ENCODE results near the gene PRUNE2.
"Not testable (repeated sequence)": the region's sequence is repeated elsewhere in the genome, so short reads cannot be mapped to it uniquely, and the experiment has no call there.

The PRUNE2 gene, protein sequence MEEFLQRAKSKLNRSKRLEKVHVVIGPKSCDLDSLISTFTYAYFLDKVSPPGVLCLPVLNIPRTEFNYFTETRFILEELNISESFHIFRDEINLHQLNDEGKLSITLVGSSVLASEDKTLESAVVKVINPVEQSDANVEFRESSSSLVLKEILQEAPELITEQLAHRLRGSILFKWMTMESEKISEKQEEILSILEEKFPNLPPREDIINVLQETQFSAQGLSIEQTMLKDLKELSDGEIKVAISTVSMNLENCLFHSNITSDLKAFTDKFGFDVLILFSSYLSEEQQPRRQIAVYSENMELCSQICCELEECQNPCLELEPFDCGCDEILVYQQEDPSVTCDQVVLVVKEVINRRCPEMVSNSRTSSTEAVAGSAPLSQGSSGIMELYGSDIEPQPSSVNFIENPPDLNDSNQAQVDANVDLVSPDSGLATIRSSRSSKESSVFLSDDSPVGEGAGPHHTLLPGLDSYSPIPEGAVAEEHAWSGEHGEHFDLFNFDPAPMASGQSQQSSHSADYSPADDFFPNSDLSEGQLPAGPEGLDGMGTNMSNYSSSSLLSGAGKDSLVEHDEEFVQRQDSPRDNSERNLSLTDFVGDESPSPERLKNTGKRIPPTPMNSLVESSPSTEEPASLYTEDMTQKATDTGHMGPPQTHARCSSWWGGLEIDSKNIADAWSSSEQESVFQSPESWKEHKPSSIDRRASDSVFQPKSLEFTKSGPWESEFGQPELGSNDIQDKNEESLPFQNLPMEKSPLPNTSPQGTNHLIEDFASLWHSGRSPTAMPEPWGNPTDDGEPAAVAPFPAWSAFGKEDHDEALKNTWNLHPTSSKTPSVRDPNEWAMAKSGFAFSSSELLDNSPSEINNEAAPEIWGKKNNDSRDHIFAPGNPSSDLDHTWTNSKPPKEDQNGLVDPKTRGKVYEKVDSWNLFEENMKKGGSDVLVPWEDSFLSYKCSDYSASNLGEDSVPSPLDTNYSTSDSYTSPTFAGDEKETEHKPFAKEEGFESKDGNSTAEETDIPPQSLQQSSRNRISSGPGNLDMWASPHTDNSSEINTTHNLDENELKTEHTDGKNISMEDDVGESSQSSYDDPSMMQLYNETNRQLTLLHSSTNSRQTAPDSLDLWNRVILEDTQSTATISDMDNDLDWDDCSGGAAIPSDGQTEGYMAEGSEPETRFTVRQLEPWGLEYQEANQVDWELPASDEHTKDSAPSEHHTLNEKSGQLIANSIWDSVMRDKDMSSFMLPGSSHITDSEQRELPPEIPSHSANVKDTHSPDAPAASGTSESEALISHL (N-terminal part only)

DNA sequence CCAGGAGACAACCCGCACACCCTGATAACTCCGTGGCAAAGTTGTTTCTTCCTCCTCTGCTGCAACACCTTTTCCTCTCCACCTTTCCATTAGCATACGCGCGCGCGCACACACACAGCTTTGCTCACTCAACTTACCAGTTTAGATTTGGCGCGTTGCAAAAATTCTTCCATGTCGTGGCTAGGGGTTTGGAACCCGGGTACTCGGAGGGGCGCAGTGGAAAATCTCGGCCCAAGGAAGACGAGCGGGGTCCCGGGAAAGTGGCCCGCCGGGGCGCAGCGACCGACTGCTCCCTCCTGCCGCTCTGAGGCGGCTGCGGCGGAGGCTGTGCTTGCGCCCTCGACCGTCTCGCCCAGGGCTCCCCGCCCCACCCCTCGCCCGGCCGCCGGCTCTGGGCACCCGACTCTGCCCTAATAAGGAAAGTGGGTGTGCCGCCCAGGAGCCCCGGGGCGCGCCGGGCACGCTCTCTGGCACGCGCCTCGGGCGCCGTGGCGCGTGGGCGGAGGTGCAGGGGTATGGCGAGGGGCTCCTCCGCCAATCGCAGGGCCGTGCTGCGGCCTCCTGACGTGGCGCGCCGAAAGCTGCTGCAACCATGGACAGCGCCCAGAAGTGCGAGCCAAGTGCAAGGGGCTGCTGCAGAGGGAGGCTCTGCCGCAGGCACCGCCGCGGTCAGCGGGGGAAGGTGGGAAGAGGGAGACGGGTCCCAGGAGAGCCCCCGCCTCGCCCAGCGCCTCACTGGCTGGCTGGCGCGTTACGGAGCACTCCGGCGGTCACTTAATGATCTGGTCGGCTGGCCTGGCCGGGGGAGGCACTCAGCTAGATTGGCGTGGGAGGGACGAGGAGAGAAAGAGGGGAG, at the start of gene PRUNE2:
PRUNE2 (minus strand) TSS at position 324 of the 856 bp plus-strand sequence; CDS start at position 173, 151 bp downstream.
- peak in 51 of 58 donors; percentile 6 to 84 (median 54) for DNase-seq

GRCh38 chr9:76955406-76955805, 49.5 kb upstream of the PRUNE2 start:
- not testable (repeated sequence) for DNase-seq

- no peak for DNase-seq
Measured at GRCh38 chr9:76949865-76950264, 44.0 kb upstream of the PRUNE2 start.

DNA sequence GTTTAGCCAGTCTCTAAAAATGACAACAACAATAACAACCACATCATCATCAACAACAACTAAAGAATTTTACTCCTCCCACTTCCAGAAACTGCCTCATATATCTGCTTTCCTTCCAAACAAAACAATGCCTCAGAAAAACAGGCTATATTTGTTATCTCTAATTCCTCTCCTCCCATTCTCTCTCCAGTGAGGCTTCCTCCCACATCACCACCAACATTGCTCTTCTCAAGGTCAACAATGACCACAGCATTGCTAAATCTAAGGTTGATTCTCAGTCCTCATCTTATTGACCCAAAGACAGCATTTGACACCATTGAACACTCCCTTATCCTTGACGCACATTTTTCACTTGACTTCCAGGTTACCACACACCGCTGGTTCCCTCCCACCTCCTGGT, 38.1 kb upstream of the PRUNE2 start:
- DNase-seq = no peak

GRCh38 chr9:76943054-76943453, 37.1 kb upstream of the PRUNE2 start:
- DNase-seq = no peak

GRCh38 chr9:76932757-76933156, 26.8 kb upstream of the PRUNE2 start:
- no peak for DNase-seq

GRCh38 chr9:76932265-76932664, 26.4 kb upstream of the PRUNE2 start:
- DNase-seq = no peak

GRCh38 chr9:76927540-76928240, 21.8 kb upstream of the PRUNE2 start:
- DNase-seq = no peak

GRCh38 chr9:76926846-76927245, 20.9 kb upstream of the PRUNE2 start:
- DNase-seq = no peak

GRCh38 chr9:76926324-76926741, 20.4 kb upstream of the PRUNE2 start:
- DNase-seq = no peak

DNA sequence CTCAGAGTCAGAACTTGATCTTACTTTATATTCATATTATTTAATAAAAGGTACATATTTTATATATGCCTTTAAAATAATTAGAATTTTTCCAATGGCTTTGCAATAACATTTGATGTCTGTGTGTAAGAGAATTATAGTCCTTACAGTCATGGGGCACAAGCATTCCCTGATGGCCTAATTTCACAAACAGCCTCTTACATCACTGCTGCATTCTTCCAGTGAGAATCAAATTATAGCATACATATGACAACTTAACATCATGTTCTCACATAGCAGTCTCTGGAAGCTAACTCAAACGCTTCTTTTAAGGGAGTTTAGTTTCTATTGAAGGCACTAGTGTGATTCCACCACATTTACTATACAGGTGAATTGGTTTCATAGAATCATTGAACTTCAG, 15.3 kb upstream of the PRUNE2 start:
- no peak for DNase-seq

DNA sequence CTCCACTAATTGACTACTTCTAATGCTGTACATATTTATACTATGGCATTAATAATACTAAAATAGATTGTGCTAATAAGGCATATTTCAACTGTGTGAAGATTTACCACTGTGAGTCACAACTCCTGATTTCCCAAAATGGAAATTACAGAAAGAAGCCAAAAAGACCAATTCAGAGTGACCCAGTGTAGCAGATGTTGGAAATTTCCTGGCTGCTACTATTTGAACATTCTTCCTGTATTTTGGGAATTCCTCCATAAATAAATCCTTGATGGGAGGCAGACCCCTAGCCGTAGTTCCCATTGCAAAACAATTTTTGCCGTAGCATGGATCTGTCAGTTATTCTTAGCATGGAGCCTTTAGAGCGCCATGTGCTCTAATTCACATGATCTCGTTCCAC, 11.4 kb upstream of the PRUNE2 start:
- DNase-seq = no peak

DNA sequence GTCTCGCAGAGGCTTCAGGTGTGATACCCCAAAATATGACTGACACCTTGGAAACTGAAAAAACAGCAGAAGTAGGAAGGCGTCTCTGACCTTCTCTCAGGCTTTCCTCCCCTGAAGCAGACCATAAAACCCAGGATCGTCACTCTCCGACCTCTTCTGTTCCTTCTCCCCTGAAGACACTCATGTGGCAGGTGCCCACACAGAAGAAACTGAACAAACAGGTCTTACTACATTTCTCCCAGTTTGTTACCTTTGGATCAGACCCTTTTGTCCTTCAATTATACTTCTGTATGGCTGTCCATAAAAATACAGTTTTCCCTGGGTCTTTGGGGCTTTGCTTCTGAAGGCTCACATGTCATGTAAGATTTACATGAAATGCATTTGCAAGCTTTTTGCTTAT, 10.3 kb upstream of the PRUNE2 start:
- DNase-seq = no peak

DNA sequence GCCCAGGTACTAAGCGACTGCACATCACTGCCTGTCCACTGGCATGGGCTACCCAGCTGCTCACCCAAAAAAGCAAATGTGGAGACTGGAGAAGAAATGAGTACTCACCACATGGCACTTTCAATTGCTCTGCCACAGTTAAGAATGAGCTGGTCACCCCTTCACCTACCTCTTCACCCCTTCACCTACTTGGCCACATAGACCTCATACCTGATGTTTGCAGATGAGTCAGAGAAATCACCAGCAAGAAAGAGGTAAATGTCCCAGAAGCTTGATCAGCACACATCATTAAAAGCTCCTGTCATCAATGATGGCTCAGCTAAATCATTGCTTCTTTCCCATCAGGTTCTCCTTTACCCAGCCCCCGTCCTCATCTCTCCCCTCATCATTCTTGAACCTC, 7.6 kb upstream of the PRUNE2 start:
- DNase-seq = no peak

DNA sequence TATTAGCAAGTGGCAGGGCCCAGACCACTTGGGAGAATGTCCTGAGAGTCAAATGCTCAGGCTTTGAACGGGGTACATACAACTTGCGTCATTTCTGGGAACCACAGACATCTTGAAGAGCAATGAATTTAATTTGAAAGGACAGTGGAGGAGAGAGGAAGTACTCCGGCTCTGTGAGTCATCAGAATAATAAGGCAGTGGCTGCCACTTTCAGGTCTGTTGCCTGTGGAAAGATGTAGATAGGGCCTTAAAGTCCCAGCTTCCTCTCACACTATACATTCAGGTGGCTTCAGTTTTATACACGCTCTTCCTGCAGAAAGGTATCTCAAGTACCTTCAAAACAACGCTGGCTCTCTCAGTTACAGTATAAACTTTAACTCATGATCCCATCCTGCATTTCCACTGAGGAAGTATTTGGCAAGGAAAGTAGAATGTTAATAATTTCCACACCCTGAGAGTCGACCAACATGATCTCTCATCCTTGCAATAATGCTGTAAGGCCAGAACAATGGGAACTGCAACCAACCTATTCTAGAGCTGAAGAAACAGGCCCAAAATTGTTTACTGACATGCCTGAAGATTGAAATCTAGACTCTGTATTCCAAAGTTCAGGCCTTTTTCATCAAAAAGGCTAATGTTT, 6.8 kb upstream of the PRUNE2 start:
- no peak for DNase-seq

GRCh38 chr9:76911971-76912370, 6.1 kb upstream of the PRUNE2 start:
- no peak for DNase-seq

DNA sequence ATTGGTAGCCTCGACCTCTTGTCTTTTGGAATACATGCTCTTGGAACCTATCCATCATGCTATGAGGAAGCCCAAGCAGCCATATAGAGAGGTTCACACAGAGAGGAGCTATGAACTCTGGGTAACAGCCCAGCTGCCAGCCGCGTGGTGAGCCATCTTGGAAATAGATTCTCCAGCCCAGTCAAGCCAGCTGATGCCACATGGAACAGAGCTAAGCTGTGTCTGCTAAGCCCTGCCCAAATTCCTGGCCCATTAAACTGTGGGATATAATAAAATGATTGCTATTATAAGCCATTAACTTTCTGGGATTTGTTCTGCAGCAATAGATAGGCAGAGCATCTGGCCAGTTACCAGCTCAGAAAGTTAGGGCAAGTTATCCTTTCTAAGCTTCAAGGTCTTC, 4.9 kb upstream of the PRUNE2 start:
- no peak for DNase-seq

GRCh38 chr9:76906647-76906975, 697 bp upstream of the PRUNE2 start:
- no peak for DNase-seq

DNA sequence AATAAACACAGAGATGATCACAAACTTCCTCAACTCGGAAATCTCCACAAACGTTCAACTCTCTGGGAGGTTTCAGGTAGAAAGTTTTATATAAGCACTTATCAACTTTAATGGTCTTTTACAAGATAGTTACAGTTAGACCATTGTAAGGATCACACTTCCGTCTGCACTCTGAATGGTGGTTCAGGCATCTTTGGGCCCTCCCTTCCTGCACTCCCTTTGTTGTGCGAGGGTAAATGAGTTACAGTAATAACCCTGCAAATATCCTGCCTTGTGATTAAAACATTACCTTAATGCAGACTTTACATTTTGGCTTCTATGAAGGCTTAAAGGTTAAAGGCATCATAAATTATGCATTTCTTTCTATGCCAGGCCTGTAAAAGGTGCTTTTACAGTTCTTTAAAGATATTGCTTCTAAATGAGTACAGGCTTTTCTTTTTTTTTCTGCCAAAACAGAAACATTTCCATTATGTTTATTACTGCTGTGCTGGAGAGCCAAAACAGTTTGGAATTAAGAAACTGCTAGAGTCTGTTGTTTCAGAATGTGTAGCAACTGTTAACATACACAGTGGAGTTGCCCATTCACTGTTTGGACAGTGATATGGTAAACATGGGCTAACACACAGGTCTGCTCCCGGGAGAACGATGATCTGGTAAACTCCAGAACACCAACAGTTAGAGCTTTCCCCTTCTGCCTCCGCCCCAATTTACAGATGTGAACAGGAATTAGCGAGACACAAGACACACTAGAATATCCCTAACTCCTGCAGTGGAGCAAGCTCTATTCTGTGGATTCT, 1.1 kb downstream of the PRUNE2 start:
- no peak for DNase-seq

All from anterior cingulate cortex (tissue), 58 donors.